ENCODE data around the gene DDTL.

GRCh38 chr22:24008381-24009226 lies 41.9 kb downstream of the DDTL start:
- no peak for TF ChIP-seq POLR2A (IDR thresholded peaks at IDR 0.05; ENCODE audit: extremely low read depth, insufficient read length)
- no peak for TF ChIP-seq CTCF (IDR thresholded peaks at IDR 0.05; ENCODE audit: low read depth, low read length)
- TF ChIP-seq MAX (IDR thresholded peaks at IDR 0.05; ENCODE audit: low read depth, low read length): no peak
- TF ChIP-seq MYC (IDR thresholded peaks at IDR 0.05; ENCODE audit: low read depth, low read length): no peak

Measured in NB4 (cell line).